GM18858 (cell line): ENCODE results near the gene SP100.
A peak's percentile ranks its signal among the peaks of the same experiment; 100 is the strongest.
"Not testable (repeated sequence)": the region's sequence is repeated elsewhere in the genome, so short reads cannot be mapped to it uniquely, and the experiment has no call there.

Experiments used
- ATAC-seq: cut with Tn5 transposase; IDR thresholded peaks from one replicate; pipeline ENCODE4 v1.9.1; 2021; ENCODE audit not compliant: unreplicated experiment

Gene SP100

DNA sequence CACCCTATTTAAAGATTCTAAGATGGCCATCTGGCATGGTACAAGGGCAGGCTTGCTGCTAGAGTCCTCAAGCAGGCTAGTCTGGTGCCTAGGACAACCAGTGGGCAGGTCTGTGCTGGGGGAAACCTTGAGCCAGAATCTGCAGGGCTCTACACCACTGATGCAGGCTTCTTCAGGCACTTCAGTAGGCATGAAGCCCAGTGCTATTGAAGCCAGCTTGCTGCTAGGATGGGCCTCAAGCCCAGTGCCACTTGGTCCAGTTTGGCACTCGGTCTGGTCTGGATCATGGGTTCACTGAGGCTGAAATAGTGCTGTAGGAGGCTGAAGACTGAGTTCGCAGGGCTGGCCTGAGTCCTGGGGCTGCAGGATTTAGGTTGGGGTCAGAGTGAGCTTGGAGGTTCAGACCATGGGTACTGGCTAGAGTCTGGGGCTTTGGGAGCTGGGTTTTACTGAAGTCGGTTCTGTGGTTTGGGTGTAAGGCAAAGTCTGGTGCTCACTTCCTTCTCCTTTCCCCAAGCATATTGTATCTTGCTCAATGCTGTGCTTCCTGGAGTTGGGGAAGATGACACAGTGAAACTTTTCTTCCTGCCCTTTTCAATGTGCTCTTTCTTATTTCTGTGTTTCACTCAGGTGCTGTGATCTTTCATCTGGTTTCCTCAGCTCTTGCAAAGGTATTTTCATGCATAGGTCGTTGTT, 41.2 kb downstream of the SP100 start:
- no peak for ATAC-seq

DNA sequence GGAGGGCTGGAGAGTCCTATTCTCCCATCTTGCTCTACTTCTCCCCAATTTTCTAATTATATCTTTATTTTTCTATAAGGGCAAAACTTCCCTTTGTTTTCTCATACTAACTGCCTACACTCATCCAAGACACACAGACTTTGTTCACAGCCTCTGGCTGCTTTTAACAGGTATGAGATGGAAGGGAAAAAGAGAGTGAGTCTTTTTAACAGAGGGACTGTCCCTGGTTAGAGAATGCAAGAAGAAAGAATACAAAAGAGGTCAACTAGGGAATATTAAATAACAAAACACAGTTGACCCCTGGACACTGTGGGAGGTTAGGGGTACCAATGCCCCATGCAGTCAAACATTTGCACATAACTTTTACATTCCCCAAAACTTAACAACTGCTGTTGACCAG, 41.8 kb downstream of the SP100 start:
- no peak for ATAC-seq

DNA sequence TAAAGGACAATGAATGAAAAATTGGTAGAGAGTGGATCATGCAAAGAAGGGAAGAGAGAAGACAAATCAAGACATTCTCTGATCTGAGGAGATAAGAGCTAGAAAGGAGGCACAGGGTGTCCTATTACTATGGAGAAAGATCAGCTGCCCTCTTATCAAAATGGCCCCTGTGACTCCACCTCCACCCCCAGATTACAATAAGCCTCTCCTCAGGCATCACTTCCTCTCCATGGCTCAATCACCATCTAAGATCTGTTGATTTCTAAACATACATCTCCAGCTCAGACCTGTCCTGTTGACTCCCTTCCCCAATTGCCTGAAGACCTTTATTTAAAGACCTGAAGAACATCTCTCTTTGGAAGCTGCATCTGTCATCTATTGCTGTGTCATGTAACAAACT, 43.2 kb downstream of the SP100 start:
- no peak for ATAC-seq

DNA sequence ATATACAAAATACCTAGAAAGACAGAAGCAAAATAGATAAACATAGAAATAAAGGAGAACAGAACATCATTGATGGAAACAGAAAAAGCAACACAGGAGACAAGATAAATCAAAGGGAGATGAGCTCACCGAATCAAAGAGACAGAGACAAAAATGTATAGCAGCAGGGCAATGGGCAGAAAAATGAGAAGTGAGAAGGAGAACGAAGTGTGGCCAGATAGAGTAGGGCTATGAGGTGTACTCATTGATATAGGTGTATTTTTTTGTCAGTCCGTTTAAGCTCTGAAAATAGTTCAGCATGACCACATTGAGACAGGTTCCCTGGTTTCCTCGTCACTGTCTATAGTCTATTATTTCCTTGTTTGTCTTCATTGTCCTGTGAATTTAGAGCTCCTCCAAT, 55.1 kb downstream of the SP100 start:
- ATAC-seq = no peak

DNA sequence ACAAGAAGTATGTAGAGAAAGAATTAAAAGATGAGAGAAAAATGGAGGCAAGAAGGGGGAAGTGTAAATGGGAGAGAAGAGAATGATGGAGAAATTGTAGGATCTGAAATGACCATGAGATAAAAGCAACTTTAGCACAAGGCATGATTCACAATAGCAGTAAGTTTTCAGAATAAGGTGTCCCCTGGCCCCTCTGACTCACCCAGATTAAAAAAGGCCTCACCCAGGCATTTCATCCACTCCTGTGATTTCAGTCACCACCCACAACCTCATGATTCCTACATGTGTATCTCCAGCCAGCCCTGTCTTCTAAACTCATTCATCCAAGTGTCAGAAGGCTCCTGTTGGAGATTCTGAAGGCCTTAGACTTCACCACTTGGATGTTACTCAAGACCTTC, 56.6 kb downstream of the SP100 start:
- ATAC-seq = no peak

DNA sequence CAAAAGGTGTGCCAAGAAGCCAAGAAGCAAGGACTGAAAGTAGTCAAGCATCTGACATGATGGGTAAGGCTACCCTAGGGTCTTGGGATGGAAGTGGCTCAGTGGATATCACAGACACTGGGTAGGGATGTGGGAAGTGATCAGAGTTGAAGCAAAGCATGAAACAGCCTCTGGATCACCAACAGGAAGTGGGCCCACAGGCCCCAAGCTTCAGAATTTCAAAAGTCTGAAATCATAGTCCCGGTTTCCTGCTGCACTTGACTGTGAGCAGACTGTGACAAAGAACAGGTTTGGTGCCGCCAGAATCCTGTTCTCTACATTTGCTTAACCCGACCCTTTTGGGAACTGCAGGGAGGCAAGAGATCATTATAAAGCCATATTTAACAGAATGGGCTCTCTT, 57.4 kb downstream of the SP100 start:
- ATAC-seq = no peak

DNA sequence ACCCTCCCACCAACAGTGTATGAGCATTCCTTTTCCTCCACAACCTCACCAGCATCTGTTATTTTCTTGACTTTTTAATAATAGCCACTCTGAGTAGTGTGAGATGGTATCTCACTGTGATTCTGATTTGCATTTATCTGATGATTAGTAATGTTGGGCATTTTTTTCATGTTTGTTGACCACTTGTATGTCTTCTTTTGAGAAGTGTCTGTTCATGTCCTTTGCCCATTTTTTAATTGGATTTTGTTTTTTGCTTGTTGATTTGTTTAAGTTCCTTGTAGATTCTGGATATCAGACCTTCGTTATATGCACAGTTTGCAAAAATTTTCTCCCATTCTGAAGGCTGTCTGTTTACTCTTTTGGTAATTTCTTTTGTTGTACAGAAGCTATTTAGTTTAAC, 59.1 kb downstream of the SP100 start:
- no peak for ATAC-seq

DNA sequence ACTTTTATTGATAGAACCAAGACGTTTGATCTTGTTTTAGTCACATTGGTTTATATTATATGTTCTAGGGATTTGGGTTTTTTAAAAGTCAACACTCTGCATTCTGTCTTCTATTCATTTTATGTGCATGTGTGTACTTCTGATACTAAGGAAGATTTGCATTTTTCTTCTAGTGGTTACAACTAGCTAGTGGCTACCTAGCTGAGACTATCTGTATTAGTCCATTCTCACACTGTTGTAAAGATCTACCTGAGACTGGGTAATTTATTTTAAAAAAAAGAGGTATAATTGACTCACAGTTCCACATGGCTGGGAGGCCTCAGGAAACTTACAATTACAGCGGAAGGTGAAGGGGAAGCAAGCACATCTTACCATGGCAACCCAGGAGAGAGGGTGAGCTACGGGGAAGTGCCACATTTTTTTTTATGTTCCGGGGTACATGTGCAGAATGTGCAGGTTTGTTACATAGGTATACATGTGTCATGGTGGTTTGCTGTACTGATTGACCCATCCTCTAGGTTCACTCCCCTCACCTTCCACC, 69.9 kb downstream of the SP100 start:
- ATAC-seq = no peak

DNA sequence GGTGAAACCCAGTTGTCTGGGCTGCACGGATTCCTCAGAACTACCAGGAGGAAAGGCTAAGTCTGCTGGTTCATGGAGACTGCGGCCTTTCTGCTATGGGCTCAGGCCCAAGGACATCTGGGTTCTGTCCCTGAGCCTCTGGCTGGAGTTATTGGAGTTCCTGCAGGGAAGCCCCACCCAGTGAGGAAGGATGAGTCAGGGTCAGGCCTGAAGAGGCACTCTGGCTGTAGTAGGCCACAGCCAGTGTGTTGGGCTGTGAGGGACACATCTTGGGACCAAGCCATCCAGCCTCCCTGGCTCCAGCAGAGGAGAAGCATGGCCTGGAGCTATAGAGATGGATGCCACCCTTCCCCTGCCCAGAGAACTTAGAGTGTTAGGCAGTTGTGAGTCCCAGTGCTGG, 75.2 kb downstream of the SP100 start:
- ATAC-seq = not testable (repeated sequence)

DNA sequence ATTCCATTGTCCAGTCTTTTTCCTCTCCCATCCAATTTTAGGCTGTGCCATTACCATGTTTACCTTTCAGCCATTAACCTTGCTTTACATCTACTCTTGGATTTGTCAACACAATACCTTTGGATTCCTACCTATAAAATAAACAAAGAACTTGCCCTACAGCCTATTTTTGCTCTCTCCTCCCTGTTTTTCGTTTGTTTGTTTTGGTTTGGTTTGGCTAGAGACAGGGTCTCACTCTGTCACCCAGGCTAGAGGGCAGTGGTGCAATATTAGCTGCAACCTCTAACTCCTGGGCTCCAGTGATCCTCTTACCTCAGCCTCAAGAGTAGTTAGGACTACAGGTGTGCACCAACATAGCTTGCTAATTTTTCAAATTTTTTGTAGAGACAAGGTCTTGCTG, 76.1 kb downstream of the SP100 start:
- no peak for ATAC-seq

DNA sequence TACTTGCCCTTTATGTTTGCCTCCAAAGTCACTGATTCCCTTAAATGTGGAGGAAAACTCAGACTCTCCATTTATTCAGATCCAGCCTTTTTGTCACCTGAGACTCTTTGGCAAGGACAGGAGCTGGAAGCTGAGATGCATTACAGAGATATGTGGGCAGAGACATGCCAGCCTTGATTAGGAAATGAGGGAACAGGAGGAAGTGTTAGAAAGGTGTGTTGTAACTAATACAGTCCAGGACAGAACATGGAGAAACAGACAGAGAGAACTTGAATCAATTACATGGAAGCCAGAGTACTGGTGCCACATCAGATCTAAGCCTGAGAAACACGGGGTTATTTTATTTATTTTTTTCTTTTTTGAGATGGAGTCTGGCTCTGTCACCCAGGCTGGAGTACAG, 79.0 kb downstream of the SP100 start:
- ATAC-seq = no peak

DNA sequence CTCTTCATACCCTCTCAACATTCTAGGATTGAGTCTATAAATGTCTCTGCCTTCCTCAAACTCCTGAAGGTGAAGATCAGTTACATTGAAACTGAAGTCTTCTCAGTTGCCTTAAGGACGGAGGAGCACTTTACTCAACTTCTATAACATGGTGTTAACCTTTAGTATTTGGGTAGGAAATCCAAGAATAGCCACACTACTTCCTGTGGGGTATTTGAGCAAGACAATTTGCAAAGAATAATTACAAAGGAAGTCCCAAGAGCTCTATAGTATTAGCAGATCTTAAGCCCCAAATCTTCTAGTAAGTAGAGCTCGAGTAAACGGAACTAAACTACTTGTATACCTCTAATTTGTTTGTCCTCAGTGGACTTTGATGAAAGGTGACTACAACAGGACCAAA, 80.9 kb downstream of the SP100 start:
- no peak for ATAC-seq

DNA sequence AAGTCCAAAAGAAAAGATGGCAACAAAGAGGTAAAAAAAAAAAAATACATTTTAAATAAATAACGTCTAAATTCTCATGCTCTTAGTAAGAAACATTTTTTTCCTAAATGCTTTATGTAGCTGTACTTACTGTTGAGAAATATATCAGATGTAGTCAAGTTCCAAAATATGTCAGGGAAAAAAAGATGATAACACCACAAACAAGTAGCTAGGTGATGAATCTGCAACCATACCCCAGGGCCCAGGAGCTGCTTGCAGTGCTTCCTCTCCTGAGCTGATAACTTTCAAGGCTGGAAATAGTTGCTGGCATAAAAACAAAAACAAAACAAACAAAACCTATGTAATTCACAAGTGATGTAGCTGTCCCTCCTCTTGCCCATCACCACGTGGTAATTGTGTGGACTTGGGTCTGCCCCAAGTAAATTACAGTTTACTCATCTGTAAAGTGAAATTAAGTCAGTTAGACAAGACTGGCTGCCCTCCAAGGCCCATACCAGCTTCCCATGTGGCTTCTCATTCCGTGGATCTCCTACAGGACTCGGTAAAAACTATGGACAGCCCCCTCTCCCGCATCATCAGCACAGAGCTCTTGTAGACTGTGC, 82.6 kb downstream of the SP100 start:
- ATAC-seq = no peak

DNA sequence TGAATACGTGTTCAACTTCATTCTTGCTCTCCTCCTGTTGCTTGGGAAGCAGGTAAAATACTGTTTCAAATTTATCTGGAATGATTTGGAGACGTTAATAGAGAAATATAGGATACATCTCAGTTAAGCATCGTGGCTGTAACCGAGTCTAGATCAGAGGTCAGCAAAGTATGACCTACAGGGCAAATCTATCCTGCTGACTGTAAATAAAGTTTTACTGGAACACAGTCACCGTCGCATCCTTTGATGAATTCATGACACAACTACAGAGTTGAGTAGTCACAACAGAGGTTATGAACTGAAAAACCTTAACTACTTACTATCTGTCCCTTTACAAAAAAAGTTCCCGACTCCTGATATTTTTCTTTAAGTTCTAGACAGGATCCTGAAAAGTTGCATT, 86.6 kb downstream of the SP100 start:
- ATAC-seq = no peak

DNA sequence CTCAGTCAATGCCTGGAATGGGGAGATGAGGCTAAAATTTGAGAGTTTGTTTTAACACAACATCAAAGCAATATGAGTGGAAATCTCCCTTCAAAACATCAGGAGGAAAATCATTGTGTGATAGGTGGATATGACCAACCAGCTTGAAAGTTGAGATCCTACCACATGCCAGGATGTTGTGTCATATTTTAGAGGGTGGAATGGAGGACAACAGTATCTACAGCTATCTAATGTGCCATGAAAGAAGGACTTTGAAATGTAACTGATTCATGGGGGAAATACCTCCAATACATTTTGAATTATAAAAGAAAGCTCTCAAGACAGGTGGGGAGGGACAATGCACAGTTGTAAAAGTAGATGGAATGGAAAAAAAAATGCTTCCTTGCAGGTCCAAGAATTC, 87.8 kb downstream of the SP100 start:
- ATAC-seq = no peak

DNA sequence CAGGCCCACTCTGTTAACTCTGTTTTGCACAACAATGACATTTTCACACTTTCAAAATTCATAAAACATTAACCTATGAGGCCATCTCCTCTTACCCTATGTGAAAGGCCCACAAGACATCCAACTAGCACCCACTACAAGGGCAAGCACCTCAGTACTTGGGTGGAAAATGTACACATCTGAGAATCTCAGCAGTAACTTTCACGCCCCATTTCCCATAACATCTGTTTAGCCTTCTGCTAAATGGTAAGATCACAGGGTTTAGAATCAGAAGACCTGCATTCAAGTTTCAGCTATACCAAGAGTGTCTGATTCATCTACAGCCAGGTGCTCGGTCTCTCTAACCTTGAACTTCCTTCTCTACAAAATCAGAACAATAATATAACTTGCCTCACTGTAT, 89.2 kb downstream of the SP100 start:
- ATAC-seq = peak; percentile 80

DNA sequence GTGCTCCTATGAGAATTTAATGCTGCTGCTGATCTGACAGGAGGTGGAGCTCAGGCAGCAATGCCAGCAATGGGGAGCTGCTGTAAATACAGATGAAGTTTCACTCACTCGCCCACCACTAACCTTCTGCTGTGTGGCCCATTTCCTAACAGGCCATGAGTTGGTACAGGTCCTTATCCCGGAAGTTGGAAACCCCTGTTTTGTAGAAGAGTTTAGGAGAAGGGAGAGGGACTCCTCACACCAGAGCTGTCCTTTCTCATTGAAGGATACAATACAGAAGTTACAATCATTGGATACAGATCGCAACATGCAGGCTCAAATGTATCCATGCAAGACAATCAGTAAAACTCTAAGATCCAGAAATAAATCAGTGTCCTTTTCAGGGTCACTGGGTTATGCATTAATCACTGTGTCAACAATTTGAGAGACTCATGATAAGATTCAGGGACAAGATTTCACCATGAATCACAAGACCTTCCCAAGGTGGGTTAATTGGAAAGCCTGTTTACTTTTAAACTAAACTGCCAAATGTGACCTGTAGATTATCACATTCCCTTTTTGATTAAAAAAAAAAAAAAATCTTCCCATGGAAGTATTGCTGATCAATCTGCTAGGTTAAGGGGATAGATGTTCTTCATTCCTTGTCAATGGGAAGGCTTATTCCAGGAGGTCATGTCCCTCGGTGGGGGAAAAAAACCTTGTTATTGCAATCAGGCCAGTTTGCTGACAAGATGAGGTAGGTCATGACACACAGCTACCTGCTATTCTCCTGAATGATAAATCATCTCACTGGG, 97.2 kb downstream of the SP100 start:
- no peak for ATAC-seq

DNA sequence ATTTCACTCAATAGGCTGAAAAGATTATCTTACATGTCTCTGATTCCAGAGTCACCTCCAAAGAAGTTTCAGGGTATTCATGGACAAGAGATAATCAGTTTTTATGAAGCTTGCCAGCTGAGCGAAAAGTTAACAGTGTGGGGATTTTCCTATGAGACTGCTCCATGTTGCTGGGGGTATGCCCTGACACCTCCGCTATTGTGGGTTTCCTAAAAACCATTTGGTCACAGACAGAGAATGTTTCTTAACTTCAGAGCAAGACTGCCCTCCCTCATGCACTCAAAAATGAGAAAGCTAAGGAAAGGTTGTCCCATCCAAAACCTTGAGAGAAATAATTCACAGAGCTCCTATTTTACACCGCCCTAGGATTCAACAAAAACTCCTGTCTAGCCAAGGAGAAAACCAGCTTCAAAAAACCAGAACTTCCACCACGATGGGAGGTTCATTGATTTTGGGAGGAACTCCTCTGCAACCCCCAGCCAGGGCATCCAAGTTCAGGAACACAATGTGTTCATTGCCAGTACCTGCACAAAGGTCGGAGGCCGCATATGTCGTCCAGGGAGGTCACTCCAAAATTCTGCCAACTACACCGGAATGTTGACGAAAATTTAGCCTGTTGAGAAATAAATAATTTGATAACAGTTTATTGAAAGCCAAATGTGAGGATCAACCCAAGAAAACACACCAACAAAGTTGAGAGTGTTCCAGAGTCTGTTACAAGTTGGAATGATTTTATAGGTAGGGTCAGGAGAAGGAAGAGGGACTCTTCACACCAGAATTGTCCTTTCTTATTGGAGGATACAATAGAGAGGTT, 104.3 kb downstream of the SP100 start:
- ATAC-seq = no peak

DNA sequence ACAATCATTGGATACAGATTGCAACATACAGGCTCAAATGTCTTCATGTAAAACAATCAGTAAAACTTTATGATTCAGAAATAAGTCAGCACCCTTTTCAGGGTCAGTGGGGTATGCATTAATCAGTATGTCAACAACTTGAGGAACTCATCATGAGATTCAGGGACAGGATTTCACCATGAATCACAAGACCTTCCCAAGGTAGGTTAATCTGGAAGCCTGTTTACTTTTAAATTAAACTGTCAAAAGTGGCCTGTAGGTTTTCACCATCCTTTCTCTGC, 104.8 kb downstream of the SP100 start:
- no peak for ATAC-seq

DNA sequence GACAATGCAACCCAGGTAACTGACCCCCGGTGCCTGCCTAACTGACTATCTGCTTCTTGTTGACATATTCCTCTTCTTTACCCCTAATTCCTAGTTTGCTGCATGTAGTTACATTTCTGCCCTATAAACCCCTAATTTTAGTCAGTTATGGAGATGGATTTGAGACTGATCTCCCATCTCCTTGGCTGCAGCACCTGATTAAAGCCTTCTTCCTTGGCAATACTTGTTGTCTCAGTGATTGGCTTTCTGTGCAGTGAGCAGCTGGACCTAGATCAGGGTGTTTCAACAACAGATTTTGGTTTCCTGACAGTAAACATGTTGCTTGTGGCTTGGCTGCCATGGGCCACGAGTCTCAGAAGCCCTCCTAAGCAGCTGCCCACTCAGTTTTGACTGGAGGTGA, 105.4 kb downstream of the SP100 start:
- ATAC-seq = no peak

DNA sequence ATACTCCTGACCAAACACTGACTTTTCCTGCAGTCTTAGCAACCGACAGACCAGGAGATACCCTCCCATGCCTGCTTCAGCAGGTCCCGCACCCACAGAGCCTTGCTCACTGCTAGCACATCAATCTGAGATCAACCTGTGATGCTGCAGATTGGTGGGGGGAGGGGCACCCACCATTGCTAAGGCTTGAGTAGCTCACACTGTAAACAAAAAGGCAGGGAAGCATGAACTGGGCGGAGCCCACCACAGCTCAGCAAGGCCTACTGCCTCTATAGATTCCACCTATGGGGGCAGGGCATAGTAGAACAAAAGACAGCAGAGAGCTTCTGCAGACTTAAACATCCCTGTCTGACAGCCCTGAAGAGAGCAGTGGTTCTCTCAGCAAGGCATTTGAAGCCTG, 109.7 kb downstream of the SP100 start:
- no peak for ATAC-seq
